Muscle of back (tissue), 11 donors: Measurements from ENCODE around the gene LAIR2. TPM values are rescaled to one million over a fixed set of nuclear protein-coding genes. Genes with fewer than 3 reads are reported as not detected.
"Not testable (repeated sequence)": the region's sequence is repeated elsewhere in the genome, so short reads cannot be mapped to it uniquely, and the experiment has no call there.

ENCODE experiments used
- DNase-seq, 3 donors: peaks; one replicate each; pipeline versions ENCODE4 v3.0.0 to v3.0.0-alpha.2; 2013
- polyA plus RNA-seq, 10 donors: library from polyadenylated mRNA; unstranded; fragments of 120-200 nt; gene quantifications; one replicate each; pipeline ENCODE4 v1.2.1, GENCODE V29; 2013; ENCODE audit not compliant: insufficient read length in 10 of 10

LAIR2 gene
- polyA plus RNA-seq, 10 donors = 0.64 to 2.6 (median 0.68) TPM; not detected in 7

DNA sequence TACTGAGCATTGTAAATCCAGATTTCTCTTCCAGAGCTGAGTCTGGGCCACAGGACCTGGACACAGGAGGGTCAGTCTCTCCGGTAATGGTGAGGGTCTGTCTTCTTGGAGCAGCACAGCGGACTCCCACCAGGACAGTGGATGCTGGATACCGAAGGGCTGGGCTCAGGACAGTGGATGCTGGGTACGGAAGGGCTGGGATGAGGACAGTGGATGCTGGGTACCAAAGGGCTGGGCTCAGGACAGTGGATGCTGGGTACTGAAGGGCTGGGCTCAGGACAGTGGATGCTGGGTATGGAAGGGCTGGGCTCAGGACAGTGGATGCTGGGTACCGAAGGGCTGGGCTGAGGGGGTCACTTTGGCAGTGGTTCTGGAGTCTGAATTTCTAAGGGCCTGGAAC, 9.6 kb upstream of the LAIR2 start:
- DNase-seq = not testable (repeated sequence)

GRCh38 chr19:54493967-54494585, 8.6 kb upstream of the LAIR2 start:
- DNase-seq = no peak

DNA sequence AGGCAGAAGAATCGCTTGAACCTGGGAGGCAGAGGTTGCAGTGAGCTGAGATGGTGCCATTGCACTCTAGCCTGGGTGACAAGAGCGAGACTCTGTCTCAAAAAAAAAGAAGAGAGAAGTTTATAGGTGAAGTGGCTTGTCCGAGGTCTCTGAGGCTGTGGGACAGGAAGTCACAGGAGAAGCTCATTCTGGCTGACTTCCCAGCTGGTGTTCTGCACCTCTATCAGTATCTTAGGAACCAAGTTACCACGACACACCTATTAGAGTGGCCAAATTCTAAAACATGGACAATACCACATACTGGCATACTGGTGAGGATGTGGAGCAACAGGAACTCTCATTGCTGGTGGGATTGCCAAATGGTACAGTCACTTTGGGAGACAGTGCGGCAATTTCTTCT, 7.3 kb upstream of the LAIR2 start:
- DNase-seq = not testable (repeated sequence)

DNA sequence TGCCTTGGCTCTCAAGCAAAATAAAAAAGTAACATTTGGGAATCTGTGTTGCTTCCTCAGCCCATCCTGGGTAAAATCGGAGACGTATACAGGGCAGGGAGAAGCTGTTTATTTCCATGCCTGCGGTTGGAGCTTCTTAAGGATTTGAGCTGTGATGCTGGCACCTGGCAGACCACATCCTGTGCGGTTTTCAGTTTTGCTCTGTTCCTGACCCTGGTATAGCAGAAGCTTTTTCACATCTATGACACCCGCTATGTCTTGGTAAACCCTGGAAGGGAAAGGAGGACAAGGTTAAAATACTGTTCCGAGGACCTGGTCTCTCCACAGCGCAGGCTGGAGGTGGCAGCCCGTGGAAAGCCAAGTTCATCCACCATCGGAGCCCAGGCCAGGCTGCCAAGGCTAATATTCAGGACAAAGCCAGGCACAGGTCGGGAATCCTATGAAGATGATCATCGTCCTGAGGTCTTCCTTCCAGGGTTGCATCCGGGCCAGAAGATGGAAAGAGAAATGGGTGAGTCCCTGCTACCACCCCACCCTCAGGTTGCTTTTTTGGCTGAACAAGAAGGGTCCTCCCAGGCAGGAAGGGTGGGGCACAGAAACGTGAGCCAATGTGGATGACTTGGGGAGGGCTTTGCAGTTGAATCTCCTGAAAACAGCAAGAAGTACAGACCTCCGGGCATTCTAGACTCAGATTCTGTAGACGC, 4.7 kb upstream of the LAIR2 start:
- not testable (repeated sequence) for DNase-seq

DNA sequence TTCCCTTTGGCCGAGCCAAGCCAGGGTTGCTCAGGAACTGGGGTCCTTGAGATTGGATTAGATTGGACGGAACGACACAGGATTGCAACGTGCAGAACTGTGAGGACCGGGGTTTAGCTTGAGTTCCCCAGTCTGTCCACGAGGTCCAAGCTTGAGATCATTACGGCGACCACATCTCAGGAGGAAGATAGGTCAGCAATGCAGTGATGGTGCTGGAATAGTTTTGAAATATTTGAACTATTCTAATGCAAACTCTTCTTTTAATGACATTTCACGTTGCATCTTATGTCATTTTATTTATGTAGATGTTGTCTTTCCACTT, 4.2 kb upstream of the LAIR2 start:
- DNase-seq = not testable (repeated sequence)

- DNase-seq = not testable (repeated sequence)
These were observed 2.9 kb downstream of the LAIR2 start for GRCh38 chr19:54505542-54505941.

DNA sequence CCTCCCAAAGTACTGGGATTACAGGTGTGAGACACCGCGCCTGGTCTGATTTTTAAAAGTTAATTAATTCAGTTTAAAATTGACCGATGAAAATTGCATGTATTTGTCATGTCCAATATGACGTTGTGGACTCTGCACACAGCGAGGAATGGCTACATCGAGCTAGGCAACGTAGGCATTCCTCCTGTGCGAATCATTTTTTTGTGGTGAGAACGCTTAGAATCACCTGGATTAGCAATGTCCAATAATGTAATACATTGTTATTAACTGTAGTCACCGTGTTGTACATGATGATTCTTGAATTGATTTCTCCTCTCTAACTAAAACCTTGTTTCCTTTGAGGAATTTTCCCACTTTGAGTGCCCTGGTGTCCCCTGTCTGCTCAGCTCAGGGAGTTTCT, 3.4 kb downstream of the LAIR2 start:
- DNase-seq = no peak

DNA sequence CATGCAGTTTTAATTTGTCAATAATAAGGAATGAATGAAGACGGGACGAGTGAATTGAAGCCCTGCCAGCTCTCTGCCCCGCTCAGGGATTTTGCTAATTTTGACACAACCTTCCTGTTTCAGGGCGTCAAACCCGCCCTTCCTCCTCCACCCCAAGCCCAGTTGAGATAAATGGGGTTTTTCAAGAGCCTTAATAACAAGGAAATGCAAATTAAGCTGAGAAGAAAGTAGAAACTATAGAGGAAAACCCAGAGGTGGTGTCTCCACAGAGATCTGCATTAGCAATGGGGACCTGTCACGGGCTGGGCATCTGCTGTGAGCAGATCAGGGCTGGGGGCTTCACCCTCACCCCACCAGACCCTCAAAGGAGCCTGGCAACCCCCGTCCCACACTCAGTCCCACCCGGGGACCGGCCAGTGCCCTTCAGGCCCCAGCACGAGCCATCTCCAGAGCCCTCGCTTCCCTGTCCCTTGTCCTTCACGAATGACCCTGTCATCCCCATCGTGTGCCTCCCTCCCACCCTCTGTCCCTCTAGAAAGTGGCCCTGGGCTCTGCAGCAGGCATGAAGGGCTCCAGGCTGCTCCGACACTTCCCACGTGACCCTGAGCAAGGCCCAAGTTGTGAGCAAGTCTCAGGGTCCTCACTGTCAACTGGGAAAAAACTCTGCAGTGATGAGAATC, 4.5 kb downstream of the LAIR2 start:
- DNase-seq = not testable (repeated sequence)

- DNase-seq = no peak
These were observed 5.2 kb downstream of the LAIR2 start for GRCh38 chr19:54507824-54508223.

GRCh38 chr19:54508487-54508886, 5.9 kb downstream of the LAIR2 start:
- not testable (repeated sequence) for DNase-seq

- DNase-seq = not testable (repeated sequence)
These were observed 6.7 kb downstream of the LAIR2 start for GRCh38 chr19:54509200-54509940.

DNA sequence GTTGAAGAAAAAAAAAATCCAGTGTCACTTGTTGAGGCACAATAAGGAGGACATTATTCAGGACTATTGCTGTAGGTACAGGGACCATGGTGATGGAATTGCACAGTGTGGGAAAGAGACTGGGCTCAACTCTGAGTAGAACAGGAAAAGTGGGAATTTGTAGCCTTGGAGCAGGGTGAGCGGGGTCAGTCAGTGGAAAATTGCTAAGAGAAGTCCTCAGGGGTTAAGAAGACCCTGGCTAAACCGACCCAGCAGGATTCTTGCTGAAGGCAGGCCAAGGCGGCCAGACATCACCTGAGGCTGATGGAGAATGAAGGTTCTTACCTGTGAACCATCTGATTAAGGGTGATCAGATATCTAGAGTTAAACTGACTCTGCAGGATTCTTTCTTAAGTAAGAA, 12.5 kb downstream of the LAIR2 start:
- no peak for DNase-seq

DNA sequence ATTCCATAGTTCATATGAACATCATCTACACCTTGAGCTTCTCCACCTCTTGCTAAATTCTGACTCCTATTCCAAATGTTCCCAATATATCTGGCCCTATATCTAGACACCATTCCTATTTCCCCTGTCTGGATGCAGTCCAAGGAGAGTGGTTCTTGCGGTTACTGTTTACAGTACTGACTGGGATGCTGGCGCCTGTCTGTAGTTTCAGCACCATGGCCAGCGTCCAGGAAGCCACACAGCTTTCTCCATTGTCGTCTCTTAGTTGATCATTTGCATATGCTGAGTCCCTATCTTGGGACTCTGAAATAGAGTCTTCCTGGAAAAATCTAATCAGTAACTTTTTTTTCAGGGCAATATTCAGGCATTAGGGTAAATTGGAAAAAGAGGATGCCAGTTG, 14.9 kb downstream of the LAIR2 start:
- DNase-seq = peak; percentile 23 to 68 (median 58)

- DNase-seq = peak in 1 of 3 donors; percentile 16
These were observed 16.2 kb downstream of the LAIR2 start for GRCh38 chr19:54518844-54519243.

DNA sequence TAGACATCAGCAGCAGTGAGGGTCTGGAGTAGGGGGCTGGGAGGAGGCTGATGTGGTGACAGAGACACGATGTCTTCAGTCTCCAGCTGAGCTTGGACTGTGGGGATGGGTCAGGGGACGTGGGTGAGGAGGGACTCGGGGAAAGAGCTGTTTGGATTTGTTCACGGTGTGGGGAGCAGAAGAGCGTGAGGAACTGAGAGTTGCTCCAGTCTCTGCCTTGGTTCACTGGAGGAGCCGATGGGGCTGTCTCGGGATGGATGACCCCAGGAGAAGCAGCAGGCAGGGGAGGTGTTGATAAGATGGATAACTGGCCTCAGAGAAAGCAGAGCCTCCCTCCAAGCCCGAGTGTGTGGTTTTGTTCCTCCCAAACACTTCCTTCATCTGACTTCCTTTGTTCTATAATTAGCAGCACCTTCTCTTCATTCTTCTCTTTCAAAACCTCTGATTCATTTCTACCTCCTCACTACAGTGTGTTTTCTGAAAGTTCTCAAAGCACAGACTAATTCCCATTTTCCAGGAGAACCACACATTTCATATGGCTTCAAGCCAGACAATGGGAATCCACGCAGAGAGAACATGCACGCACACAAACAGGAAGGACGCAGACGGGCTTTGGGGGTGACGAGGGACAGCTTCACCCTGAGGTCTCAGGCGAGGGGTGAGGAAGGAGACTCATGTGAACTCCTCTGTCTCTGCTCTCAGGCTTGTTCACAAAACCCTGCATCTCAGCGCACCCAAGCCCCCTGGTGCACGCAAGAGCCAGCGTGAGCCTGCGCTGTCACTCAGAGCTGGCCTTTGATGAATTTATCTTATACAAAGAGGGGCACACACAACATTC, 18.6 kb downstream of the LAIR2 start:
- no peak for DNase-seq

- DNase-seq = no peak
These were observed 19.4 kb downstream of the LAIR2 start for GRCh38 chr19:54521860-54522513.

GRCh38 chr19:54523403-54523802, 20.8 kb downstream of the LAIR2 start:
- no peak for DNase-seq

DNA sequence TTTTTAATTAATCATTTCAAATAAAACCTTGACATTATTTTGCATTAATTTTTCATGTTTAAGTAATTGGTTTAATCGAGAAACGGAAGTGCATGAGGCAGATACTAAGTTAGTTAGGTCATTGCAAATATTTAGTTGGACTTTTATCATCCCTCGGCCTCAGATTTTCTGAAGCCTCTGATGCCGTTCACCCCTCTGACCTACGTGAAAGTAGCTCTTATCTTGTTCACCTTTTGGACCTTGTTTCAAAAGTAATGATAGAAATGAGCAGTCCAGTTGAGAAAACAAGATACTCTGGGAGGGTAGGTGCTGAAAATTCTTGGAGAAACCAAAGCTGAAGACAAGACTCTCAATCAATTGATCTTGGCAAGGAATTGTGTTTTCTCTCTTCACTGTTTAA, 23.0 kb downstream of the LAIR2 start:
- no peak for DNase-seq

DNA sequence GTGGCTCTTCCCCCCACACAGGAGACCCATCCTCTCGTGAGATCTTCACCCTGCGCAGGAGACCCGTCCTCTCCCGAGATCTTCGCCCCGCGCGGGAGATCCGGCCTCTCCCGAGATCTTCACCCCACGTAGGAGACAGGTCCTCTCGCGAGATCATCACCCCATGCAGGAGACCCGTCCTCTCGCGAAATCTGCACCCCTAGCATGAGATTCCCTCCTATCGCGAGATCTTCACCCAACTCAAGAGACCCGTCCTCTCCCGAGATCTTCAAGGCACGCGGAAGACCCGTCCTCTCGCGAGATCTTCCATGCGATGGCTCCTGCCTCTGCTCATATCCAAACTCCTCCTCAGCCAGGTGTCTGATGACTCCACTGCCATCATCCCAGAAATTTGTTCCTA, 24.3 kb downstream of the LAIR2 start:
- DNase-seq = no peak

DNA sequence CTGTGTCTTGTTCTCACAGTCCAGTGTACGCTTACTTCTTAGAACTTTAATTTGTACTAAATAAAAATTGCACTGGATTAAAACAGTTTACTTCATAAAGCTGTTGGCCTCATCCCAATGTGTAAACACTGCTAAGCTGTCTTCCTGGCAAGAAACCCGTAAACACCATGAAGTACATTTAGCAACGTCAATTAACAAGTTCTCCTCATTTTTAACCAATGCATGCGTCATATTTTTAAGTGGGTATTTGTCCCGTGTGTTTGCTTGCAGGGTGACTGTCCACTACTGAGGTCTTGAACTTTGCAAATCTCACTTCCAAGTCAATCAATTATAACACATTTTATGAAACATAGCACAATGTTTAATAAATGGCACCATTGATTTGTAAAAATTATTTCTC, 28.2 kb downstream of the LAIR2 start:
- no peak for DNase-seq

DNA sequence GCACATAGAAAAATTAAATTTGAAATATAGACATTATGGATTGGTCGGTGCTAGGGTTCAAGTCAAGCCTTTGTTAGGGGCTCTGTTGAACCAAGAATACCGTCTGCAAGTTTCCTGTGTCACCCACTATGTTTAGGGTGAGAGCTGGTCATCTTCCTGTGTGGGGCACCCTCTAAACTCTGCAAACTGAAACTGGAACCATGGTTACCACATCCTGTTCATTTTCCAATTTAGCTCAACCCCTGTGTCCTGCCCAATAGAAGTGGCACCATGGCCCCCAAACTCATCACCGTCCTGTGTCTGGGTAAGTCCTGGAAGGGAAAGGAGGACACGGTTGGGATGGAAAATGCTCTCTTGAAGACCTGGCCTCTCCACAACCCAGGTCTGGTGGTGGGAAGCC, 29.9 kb downstream of the LAIR2 start:
- no peak for DNase-seq
